ENCODE measurements around the gene FAM118A.
"Not testable (repeated sequence)": the region's sequence is repeated elsewhere in the genome, so short reads cannot be mapped to it uniquely, and the experiment has no call there.

The FAM118A gene

GRCh38 chr22:45308957-45309421 lies 745 bp upstream of the FAM118A start:
- DNase-seq (ENCODE audit: low read depth, low spot score): no peak

GRCh38 chr22:45310331-45310976 lies 720 bp downstream of the FAM118A start:
- no peak for DNase-seq (ENCODE audit: low read depth, low spot score)

- no peak for DNase-seq (ENCODE audit: low read depth, low spot score)
Observed at GRCh38 chr22:45310977-45311531, 1.3 kb downstream of the FAM118A start.

GRCh38 chr22:45312415-45312814 lies 2.7 kb downstream of the FAM118A start:
- DNase-seq (ENCODE audit: low read depth, low spot score): no peak

GRCh38 chr22:45312856-45313255 lies 3.1 kb downstream of the FAM118A start:
- no peak for DNase-seq (ENCODE audit: low read depth, low spot score)

GRCh38 chr22:45314054-45314721 lies 4.5 kb downstream of the FAM118A start:
- DNase-seq (ENCODE audit: low read depth, low spot score): no peak

GRCh38 chr22:45314786-45315185 lies 5.1 kb downstream of the FAM118A start:
- DNase-seq (ENCODE audit: low read depth, low spot score): no peak

- DNase-seq (ENCODE audit: low read depth, low spot score): no peak
Observed at GRCh38 chr22:45316796-45317526, 7.2 kb downstream of the FAM118A start.

- DNase-seq (ENCODE audit: low read depth, low spot score): no peak
Observed at GRCh38 chr22:45317551-45318167, 7.9 kb downstream of the FAM118A start.

- no peak for DNase-seq (ENCODE audit: low read depth, low spot score)
Observed at GRCh38 chr22:45318168-45318557, 8.4 kb downstream of the FAM118A start.

GRCh38 chr22:45318558-45319323 lies 9.0 kb downstream of the FAM118A start:
- no peak for DNase-seq (ENCODE audit: low read depth, low spot score)

GRCh38 chr22:45319324-45319685 lies 9.6 kb downstream of the FAM118A start:
- DNase-seq (ENCODE audit: low read depth, low spot score): no peak

- DNase-seq (ENCODE audit: low read depth, low spot score): no peak
Observed at GRCh38 chr22:45320357-45320976, 10.7 kb downstream of the FAM118A start.

- DNase-seq (ENCODE audit: low read depth, low spot score): no peak
Observed at GRCh38 chr22:45321827-45322226, 12.1 kb downstream of the FAM118A start.

GRCh38 chr22:45322873-45323525 lies 13.3 kb downstream of the FAM118A start:
- no peak for DNase-seq (ENCODE audit: low read depth, low spot score)

GRCh38 chr22:45323695-45324094 lies 14.0 kb downstream of the FAM118A start:
- no peak for DNase-seq (ENCODE audit: low read depth, low spot score)

GRCh38 chr22:45324311-45324711 lies 14.6 kb downstream of the FAM118A start:
- DNase-seq (ENCODE audit: low read depth, low spot score): no peak

- not testable (repeated sequence) for DNase-seq (ENCODE audit: low read depth, low spot score)
Observed at GRCh38 chr22:45328261-45328660, 18.5 kb downstream of the FAM118A start.

GRCh38 chr22:45328822-45329529 lies 19.2 kb downstream of the FAM118A start:
- DNase-seq (ENCODE audit: low read depth, low spot score): no peak

- DNase-seq (ENCODE audit: low read depth, low spot score): no peak
Observed at GRCh38 chr22:45329530-45329936, 19.8 kb downstream of the FAM118A start.
